K562 (cell line): ENCODE data around the gene ZNF609. TPM values are rescaled to one million over a fixed set of nuclear protein-coding genes. Genes with fewer than 3 reads are reported as not detected.

ENCODE experiments used
- CHD7 ChIP-seq: fragments of 200-600 bp; sonication (generic); IDR thresholded peaks from one replicate; pipeline ENCODE4 v1.6.1; 2012; ENCODE audit warnings: mild to moderate bottlenecking, low read depth, low read length, inconsistent platforms
- ELK3 ChIP-seq: fragments of 450-650 bp; formaldehyde crosslinking; IDR thresholded peaks from 2 replicates; pipeline ENCODE4 v1.4.0; 2020; ENCODE audit warnings: mild to moderate bottlenecking
- GABPB1 ChIP-seq: sonication (generic); formaldehyde crosslinking; IDR thresholded peaks from 2 replicates; pipeline ENCODE4 v1.8.0; 2022; ENCODE audit warnings: mild to moderate bottlenecking, missing genetic modification reagents
- MAFG ChIP-seq: fragments of 450-650 bp; conservative IDR thresholded peaks from 2 replicates; pipeline ENCODE4 v1.6.1; 2016; ENCODE audit warnings: missing genetic modification characterization, missing compliant biosample characterization
- MLX ChIP-seq, 2 experiments: fragments of 450-650 bp in 1 of 2; sonication (generic) in 1 of 2; formaldehyde crosslinking; conservative IDR thresholded peaks; 2 replicates each; pipeline versions ENCODE4 v1.4.0 to v1.8.1; 2020 to 2022; ENCODE audit warnings: mild to moderate bottlenecking in 1 of 2, missing genetic modification reagents in 1 of 2
- POLR2AphosphoS2 ChIP-seq: IDR thresholded peaks from 2 replicates; pipeline ENCODE4 v1.6.1; 2012; ENCODE audit warnings: low read length, improper control_type of control experiment
- POLR2AphosphoS5 ChIP-seq: IDR thresholded peaks from 2 replicates; pipeline ENCODE4 v1.6.1; 2011; ENCODE audit warnings: mild to moderate bottlenecking, low read depth, low read length, moderate library complexity; ENCODE audit not compliant: control insufficient read depth, insufficient read depth
- SETDB1 ChIP-seq: IDR thresholded peaks from one replicate; pipeline ENCODE4 v1.6.1; 2012; ENCODE audit warnings: low read length, control low read depth, inconsistent platforms
- ZNF121 ChIP-seq: sonication (generic); formaldehyde crosslinking; conservative IDR thresholded peaks from 2 replicates; pipeline ENCODE4 v1.8.0; 2022; ENCODE audit warnings: missing genetic modification reagents
- ZNF239 ChIP-seq: fragments of 250-450 bp; sonication (Bioruptor Pico); IDR thresholded peaks from 2 replicates; pipeline ENCODE4 v1.4.0; 2020; ENCODE audit warnings: mild to moderate bottlenecking
- ZNF512 ChIP-seq: IDR thresholded peaks from 2 replicates; pipeline ENCODE4 v1.6.1; 2016; ENCODE audit warnings: missing genetic modification characterization, missing compliant biosample characterization
- polyA plus RNA-seq, 8 experiments: library from polyadenylated mRNA; depleted of rRNA in 4 of 8; stranded (reverse) in 5 of 8; unstranded in 3 of 8; fragments of >200 nt; fragmentation: Nextera tagmentation in 2 of 8; fragmentation: Illumina TruSeq in 1 of 8; extraction: Ambion mirVana in 2 of 8; extraction: Trizol in 1 of 8; gene quantifications; 2 replicates each; pipeline versions ENCODE4 v1.2.1 to v1.2.3, GENCODE V29; 2011 to 2014; ENCODE audit warnings: inconsistent platforms in 1 of 8, missing spikeins in 1 of 8
- total RNA-seq, 7 experiments: library from RNA; depleted of rRNA in 6 of 7; stranded (reverse); fragments of >200 nt in 6 of 7; fragmentation: Illumina TruSeq in 2 of 7; extraction: Trizol in 2 of 7; gene quantifications; 2 replicates each; pipeline versions ENCODE4 v1.2.1 to v1.2.3, GENCODE V29; 2011 to 2021; ENCODE audit warnings: low replicate concordance in 1 of 7

The ZNF609 gene
- total and polyA plus RNA-seq, 9 of the 15 experiments (the other 6 are each of a cell fraction or from before 2014, with no cell fraction given): 3.0 to 38.7 (median 17.8) TPM

- TF ChIP-seq CHD7: peak; percentile 77
- no peak for TF ChIP-seq ELK3 (CRISPR knock-in tag)
- TF ChIP-seq GABPB1 (CRISPR knock-in tag): no peak
- no peak for TF ChIP-seq ZNF512 (tag)
- TF ChIP-seq ZNF239 (CRISPR knock-in tag): no peak
- no peak for TF ChIP-seq MAFG
- peak; percentile 6; the same call in 1 of the 2 replicates for TF ChIP-seq POLR2AphosphoS5
- no peak for TF ChIP-seq MLX (CRISPR knock-in tag; conservative IDR thresholded peaks at IDR 0.05)
- no peak for TF ChIP-seq ZNF121 (CRISPR knock-in tag)
- TF ChIP-seq POLR2AphosphoS2: 0 out of 2 replicates have a peak, but pooled peaks have one; percentile 8
- no peak for TF ChIP-seq SETDB1
These were observed 644 bp downstream of the ZNF609 start (continued) for GRCh38 chr15:64460724-64461720.
